PC-9 (cell line): ENCODE data around the gene DIP2C.

Source experiments
- CTCF ChIP-seq: fragments of 200-600 bp; sonication (generic); conservative IDR thresholded peaks from 2 replicates; pipeline ENCODE4 v1.6.1; 2017; ENCODE audit warnings: mixed run types, antibody characterized with exemption, mild to moderate bottlenecking, moderate library complexity
- EZH2 ChIP-seq: fragments of 200-600 bp; sonication (generic); IDR thresholded peaks from 2 replicates; pipeline ENCODE4 v1.8.0; 2017; ENCODE audit warnings: antibody characterized with exemption, low read depth

- no peak for TF ChIP-seq CTCF
- TF ChIP-seq EZH2 = no peak
These were observed 189.5 kb downstream of the DIP2C start for GRCh38 chr10:499991-500390.
